Esophagus squamous epithelium (tissue), 4 donors: ENCODE measurements around the gene HMX3.

Source experiments
- POLR2A ChIP-seq, 4 donors: fragments of 450-650 bp; IDR thresholded peaks; one replicate each; pipeline ENCODE4 v1.6.1; 2017; ENCODE audit warnings: antibody characterized with exemption in 4 of 4, mild to moderate bottlenecking in 4 of 4, moderate library complexity in 3 of 4
- TF ChIP-seq, protein P1 (sequence below), 6 experiments: fragments of 450-650 bp in 4 of 6; fragments of 200-600 bp in 2 of 6; sonication (generic) in 2 of 6; IDR thresholded peaks; one replicate each; pipeline ENCODE4 v1.5.1; 2016 to 2019; ENCODE audit warnings: antibody characterized with exemption in 6 of 6, mild to moderate bottlenecking in 4 of 6, moderate library complexity in 4 of 6

GRCh38 chr10:123139521-123140163 lies 3.9 kb downstream of the HMX3 start:
- no peak for TF ChIP-seq POLR2A (IDR thresholded peaks at IDR 0.05)
- TF ChIP-seq, protein P1, sequence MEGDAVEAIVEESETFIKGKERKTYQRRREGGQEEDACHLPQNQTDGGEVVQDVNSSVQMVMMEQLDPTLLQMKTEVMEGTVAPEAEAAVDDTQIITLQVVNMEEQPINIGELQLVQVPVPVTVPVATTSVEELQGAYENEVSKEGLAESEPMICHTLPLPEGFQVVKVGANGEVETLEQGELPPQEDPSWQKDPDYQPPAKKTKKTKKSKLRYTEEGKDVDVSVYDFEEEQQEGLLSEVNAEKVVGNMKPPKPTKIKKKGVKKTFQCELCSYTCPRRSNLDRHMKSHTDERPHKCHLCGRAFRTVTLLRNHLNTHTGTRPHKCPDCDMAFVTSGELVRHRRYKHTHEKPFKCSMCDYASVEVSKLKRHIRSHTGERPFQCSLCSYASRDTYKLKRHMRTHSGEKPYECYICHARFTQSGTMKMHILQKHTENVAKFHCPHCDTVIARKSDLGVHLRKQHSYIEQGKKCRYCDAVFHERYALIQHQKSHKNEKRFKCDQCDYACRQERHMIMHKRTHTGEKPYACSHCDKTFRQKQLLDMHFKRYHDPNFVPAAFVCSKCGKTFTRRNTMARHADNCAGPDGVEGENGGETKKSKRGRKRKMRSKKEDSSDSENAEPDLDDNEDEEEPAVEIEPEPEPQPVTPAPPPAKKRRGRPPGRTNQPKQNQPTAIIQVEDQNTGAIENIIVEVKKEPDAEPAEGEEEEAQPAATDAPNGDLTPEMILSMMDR (IDR thresholded peaks at IDR 0.05): no peak
